Transverse colon (tissue), 4 donors: Measurements from ENCODE around the gene ATXN7L2. TPM values are rescaled to one million over a fixed set of nuclear protein-coding genes. Genes with fewer than 3 reads are reported as not detected.

Experiments used
- DNase-seq: peaks from one replicate; pipeline ENCODE4 v3.0.0-alpha.2; 2019
- H3K27ac ChIP-seq, 4 donors: fragments of 200-600 bp; sonication (generic); 2 replicates each; pipeline ENCODE4 v1.5.1; 2016 to 2018; ENCODE audit warnings: inconsistent platforms in 4 of 4
- H3K27me3 ChIP-seq: fragments of 200-600 bp; sonication (generic); 2 replicates; pipeline ENCODE4 v1.5.1; 2017; ENCODE audit warnings: inconsistent platforms
- H3K36me3 ChIP-seq, 4 donors: fragments of 200-600 bp; sonication (generic); 2 replicates each; pipeline ENCODE4 v1.5.1; 2017 to 2019; ENCODE audit warnings: inconsistent platforms in 4 of 4
- H3K4me1 ChIP-seq, 4 donors: fragments of 200-600 bp; sonication (generic); 2 replicates each; pipeline ENCODE4 v1.5.1; 2017 to 2020; ENCODE audit warnings: inconsistent platforms in 4 of 4
- H3K4me3 ChIP-seq, 4 donors: fragments of 200-600 bp; sonication (generic); 1 replicate in 1 of 4; 2 replicates in 3 of 4; pipeline versions ENCODE4 v1.5.1 to v1.6.1; 2017 to 2019; ENCODE audit warnings: inconsistent platforms in 4 of 4
- H3K9me3 ChIP-seq, 2 donors: fragments of 200-600 bp; sonication (generic); 2 replicates each; pipeline ENCODE4 v1.5.1; 2017 to 2019; ENCODE audit warnings: inconsistent platforms in 2 of 2
- CTCF ChIP-seq, 5 experiments: fragments of 200-600 bp in 3 of 5; fragments of 450-650 bp in 2 of 5; sonication (generic) in 3 of 5; IDR thresholded peaks; 1 replicate in 2 of 5; 2 replicates in 3 of 5; pipeline ENCODE4 v1.5.1; 2016 to 2017; ENCODE audit warnings: antibody characterized with exemption in 5 of 5, inconsistent platforms in 3 of 5, mild to moderate bottlenecking in 2 of 5, moderate library complexity in 1 of 5
- EP300 ChIP-seq: sonication (generic); formaldehyde crosslinking; IDR thresholded peaks from one replicate; pipeline ENCODE4 v1.6.1; 2017; ENCODE audit warnings: antibody characterized with exemption, low read depth
- POLR2A ChIP-seq: fragments of 450-650 bp; IDR thresholded peaks from one replicate; pipeline ENCODE4 v1.6.1; 2016; ENCODE audit warnings: antibody characterized with exemption, mild to moderate bottlenecking, moderate library complexity
- POLR2AphosphoS5 ChIP-seq, 3 donors: sonication (generic); formaldehyde crosslinking; IDR thresholded peaks; one replicate each; pipeline ENCODE4 v1.6.1; 2016; ENCODE audit warnings: antibody characterized with exemption in 3 of 3
- WGBS, 2 donors: methylation state at CpG; one replicate each; pipeline ENCODE4 v1.1.5; 2018; ENCODE audit warnings: low coverage in 1 of 2; 5-methylcytosine and 5-hydroxymethylcytosine counted together
- in situ Hi-C, 4 donors: fragments of 200-750 bp; cut with MboI; loops; one replicate each; pipeline versions ENCODE4 v1.15.0 to v1.15.1; 2017; ENCODE audit warnings: low sequenced_read_pairs in 3 of 4, low pct_ligation_motif_present in 1 of 4, low pct_unique_long_range_greater_than_20kb in 1 of 4
- intact Hi-C: fragments of 100-400 bp; cut with DNase I; formaldehyde crosslinking; loops from one replicate; pipeline ENCODE4 v1.15.1; 2023; ENCODE audit warnings: low total_unique reads
- total RNA-seq, 4 donors: library from RNA; depleted of rRNA; stranded (reverse); fragments of >200 nt; gene quantifications; one replicate each; pipeline ENCODE4 v1.1.0, GENCODE V29; 2016

ATXN7L2 gene
- total RNA-seq, 4 donors from 2014 or later: 2.7 to 12.3 (median 6.2) TPM

GRCh38 chr1:109497449-109498160 is 13.9 kb downstream of the ATXN7L2 start:
- H3K4me3 ChIP-seq: no peak overlapping the region
- intact Hi-C loops (loop anchor here (2.0 kb wide), 1 partner anchor 33 kb away; no protein-coding TSS in a partner anchor), in situ Hi-C loops (loop anchor here in 2 of 4 donors (5.0 kb wide), 1 partner anchor 35 kb away; no protein-coding TSS in a partner anchor)
- H3K36me3 ChIP-seq: no peaks in the 10 kb centered on the region
- WGBS, 2 donors: 60 to 62% methylated on average over 3 to 9 of the region's 9 CpGs
- peaks cover 21 to 46% (median 36%) of the 10 kb centered on the region in 4 donors for H3K4me1 ChIP-seq
- TF ChIP-seq POLR2AphosphoS5 (IDR thresholded peaks at IDR 0.05) (no peak), POLR2A (no peak), CTCF (IDR thresholded peaks at IDR 0.05) (no peak), EP300 (no peak)
- no peaks in the 10 kb centered on the region for H3K9me3 ChIP-seq
- no peaks in the 10 kb centered on the region for H3K27me3 ChIP-seq
- DNase-seq: no peak
- H3K27ac ChIP-seq: no peak overlapping the region

GRCh38 chr1:109498161-109498801 is 14.6 kb downstream of the ATXN7L2 start:
- Histone ChIP-seq H3K27ac (no peak overlapping the region), H3K4me3 (no peak overlapping the region), H3K27me3 (no peaks in the 10 kb centered on the region), H3K9me3 (no peaks in the 10 kb centered on the region), H3K36me3 (no peaks in the 10 kb centered on the region), H3K4me1 (peaks cover 20 to 46% (median 36%) of the 10 kb centered on the region in 4 donors)
- in situ Hi-C loops: loop anchor here in 2 of 4 donors (5.0 kb wide), 1 partner anchor 34 kb away; no protein-coding TSS in a partner anchor
- peak; percentile 41 to 47 (median 43) for TF ChIP-seq CTCF (IDR thresholded peaks at IDR 0.05)
- no peak for TF ChIP-seq POLR2AphosphoS5 (IDR thresholded peaks at IDR 0.05)
- DNase-seq: no peak
- WGBS, 2 donors: 67 to 77% methylated on average over 1 to 8 of the region's 12 CpGs
- intact Hi-C loops: loop anchor here (2.0 kb wide), 1 partner anchor 33 kb away; no protein-coding TSS in a partner anchor

- in situ Hi-C loops (loop anchor here in 2 of 4 donors (5.0 kb wide), 1 partner anchor 33 kb away; no protein-coding TSS in a partner anchor), intact Hi-C loops (loop anchor here (2.0 kb wide), 1 partner anchor 32 kb away; no protein-coding TSS in a partner anchor)
- no peaks in the 10 kb centered on the region for H3K9me3 ChIP-seq
- peak overlapping the region; percentile 11 to 64 (median 56) for H3K27ac ChIP-seq
- no peaks in the 10 kb centered on the region for H3K27me3 ChIP-seq
- TF ChIP-seq CTCF (IDR thresholded peaks at IDR 0.05) (no peak), POLR2AphosphoS5 (IDR thresholded peaks at IDR 0.05) (no peak), EP300 (no peak), POLR2A (no peak)
- WGBS, 2 donors: 76 to 78% methylated on average over 4 to 7 of the region's 7 CpGs
- no peak overlapping the region for H3K4me3 ChIP-seq
- DNase-seq: no peak
- peaks cover 22 to 51% (median 34%) of the 10 kb centered on the region in 4 donors for H3K4me1 ChIP-seq
- no peaks in the 10 kb centered on the region for H3K36me3 ChIP-seq
Observed at GRCh38 chr1:109499081-109499480, 15.4 kb downstream of the ATXN7L2 start.
